Liver (tissue), 9 donors: ENCODE measurements around the gene HS3ST2. TPM values are rescaled to one million over a fixed set of nuclear protein-coding genes. Genes with fewer than 3 reads are reported as not detected.

Experiments
- DNase-seq: peaks from one replicate; pipeline ENCODE4 v3.0.0-alpha.2; 2017; ENCODE audit warnings: low spot score
- H3K27ac ChIP-seq, 2 donors: one replicate each; pipeline ENCODE4 v1.7.0; 2013; ENCODE audit warnings: inconsistent platforms in 2 of 2, low read length in 2 of 2, control low read depth in 1 of 2, low read depth in 1 of 2, mild to moderate bottlenecking in 1 of 2
- H3K27me3 ChIP-seq, 4 donors: one replicate each; pipeline versions ENCODE4 v1.6.1 to v1.7.0; 2013; ENCODE audit warnings: low read length in 3 of 4, inconsistent platforms in 1 of 4, mild to moderate bottlenecking in 1 of 4, moderate library complexity in 1 of 4; ENCODE audit not compliant: control insufficient read depth in 4 of 4, insufficient read depth in 4 of 4
- H3K36me3 ChIP-seq, 4 donors: one replicate each; pipeline versions ENCODE4 v1.6.1 to v1.7.0; 2013; ENCODE audit warnings: low read length in 3 of 4, mild to moderate bottlenecking in 3 of 4, low read depth in 1 of 4, moderate library complexity in 1 of 4; ENCODE audit not compliant: control insufficient read depth in 4 of 4, insufficient read depth in 3 of 4
- H3K4me1 ChIP-seq, 4 donors: one replicate each; pipeline versions ENCODE4 v1.6.1 to v1.7.0; 2013; ENCODE audit warnings: low read length in 3 of 4, mild to moderate bottlenecking in 3 of 4, moderate library complexity in 1 of 4; ENCODE audit not compliant: control insufficient read depth in 4 of 4, insufficient read depth in 4 of 4
- H3K4me3 ChIP-seq, 3 donors: one replicate each; pipeline versions ENCODE4 v1.6.1 to v1.7.0; 2013; ENCODE audit warnings: low read length in 3 of 3, control low read depth in 1 of 3, low read depth in 1 of 3, mild to moderate bottlenecking in 1 of 3
- H3K9ac ChIP-seq, 2 donors: one replicate each; pipeline ENCODE4 v1.7.0; 2013; ENCODE audit warnings: low read length in 2 of 2, mild to moderate bottlenecking in 2 of 2, moderate library complexity in 2 of 2, control low read depth in 1 of 2, low read depth in 1 of 2
- H3K9me3 ChIP-seq, 4 donors: one replicate each; pipeline versions ENCODE4 v1.6.1 to v1.7.0; 2013; ENCODE audit warnings: low read length in 3 of 4; ENCODE audit not compliant: control insufficient read depth in 4 of 4
- ATF3 ChIP-seq: IDR thresholded peaks from 2 replicates; pipeline ENCODE4 v1.6.1; 2016; ENCODE audit warnings: antibody characterized with exemption
- CTCF ChIP-seq: fragments of 150-350 bp; IDR thresholded peaks from 2 replicates; pipeline ENCODE4 v1.5.1; 2017; ENCODE audit warnings: improper control_type of control experiment, low read depth, low read length; ENCODE audit not compliant: missing input control
- EGR1 ChIP-seq, 2 donors: IDR thresholded peaks; 2 replicates each; pipeline ENCODE4 v1.6.1; 2016 to 2018; ENCODE audit warnings: antibody characterized with exemption in 2 of 2, low read depth in 2 of 2
- FOXA1 ChIP-seq: IDR thresholded peaks from 2 replicates; pipeline ENCODE4 v1.6.1; 2016; ENCODE audit warnings: antibody characterized with exemption
- FOXA2 ChIP-seq: IDR thresholded peaks from 2 replicates; pipeline ENCODE4 v1.6.1; 2016; ENCODE audit warnings: antibody characterized with exemption
- GABPA ChIP-seq, 2 donors: IDR thresholded peaks in 1 of 2; conservative IDR thresholded peaks in 1 of 2; 2 replicates each; pipeline ENCODE4 v1.6.1; 2016; ENCODE audit warnings: antibody characterized with exemption in 2 of 2, mild to moderate bottlenecking in 1 of 2, moderate library complexity in 1 of 2
- HNF4A ChIP-seq, 2 donors: conservative IDR thresholded peaks; 2 replicates each; pipeline ENCODE4 v1.6.1; 2016; ENCODE audit warnings: antibody characterized with exemption in 2 of 2, mild to moderate bottlenecking in 2 of 2
- HNF4G ChIP-seq: IDR thresholded peaks from 2 replicates; pipeline ENCODE4 v1.6.1; 2016; ENCODE audit warnings: antibody characterized with exemption
- JUND ChIP-seq, 2 donors: IDR thresholded peaks; 2 replicates each; pipeline ENCODE4 v1.6.1; 2016; ENCODE audit warnings: antibody characterized with exemption in 2 of 2
- MAX ChIP-seq: IDR thresholded peaks from 2 replicates; pipeline ENCODE4 v1.6.1; 2016; ENCODE audit warnings: antibody characterized with exemption
- NR2F2 ChIP-seq: IDR thresholded peaks from 2 replicates; pipeline ENCODE4 v1.6.1; 2016; ENCODE audit warnings: antibody characterized with exemption
- RAD21 ChIP-seq, 2 donors: IDR thresholded peaks; 2 replicates each; pipeline ENCODE4 v1.6.1; 2016; ENCODE audit warnings: antibody characterized with exemption in 2 of 2, mild to moderate bottlenecking in 2 of 2
- REST ChIP-seq: IDR thresholded peaks from 2 replicates; pipeline ENCODE4 v1.6.1; 2016; ENCODE audit warnings: antibody characterized with exemption, mild to moderate bottlenecking
- RXRA ChIP-seq, 2 donors: IDR thresholded peaks; 2 replicates each; pipeline ENCODE4 v1.6.1; 2017 to 2018; ENCODE audit warnings: antibody characterized with exemption in 2 of 2, mild to moderate bottlenecking in 1 of 2
- SP1 ChIP-seq: IDR thresholded peaks from 2 replicates; pipeline ENCODE4 v1.6.1; 2018; ENCODE audit warnings: antibody characterized with exemption, mild to moderate bottlenecking
- TAF1 ChIP-seq: conservative IDR thresholded peaks from 2 replicates; pipeline ENCODE4 v1.6.1; 2016; ENCODE audit warnings: antibody characterized with exemption, mild to moderate bottlenecking
- YY1 ChIP-seq: IDR thresholded peaks from 2 replicates; pipeline ENCODE4 v1.6.1; 2016; ENCODE audit warnings: antibody characterized with exemption, mild to moderate bottlenecking
- ZBTB33 ChIP-seq: IDR thresholded peaks from 2 replicates; pipeline ENCODE4 v1.6.1; 2016; ENCODE audit warnings: antibody characterized with exemption
- WGBS: extraction: QIAGEN DNeasy Blood & Tissue Kit; methylation state at CpG from one replicate; pipeline ENCODE4 v1.1.7; 2013; 5-methylcytosine and 5-hydroxymethylcytosine counted together
- polyA plus RNA-seq, 2 donors: library from polyadenylated mRNA; stranded (reverse) in 1 of 2; unstranded in 1 of 2; fragments of 200-250 nt in 1 of 2; fragments of >200 nt in 1 of 2; fragmentation: Nextera tagmentation in 1 of 2; extraction: Ambion mirVana in 1 of 2; gene quantifications; one replicate each; pipeline versions ENCODE4 v1.2.1 to v1.2.3, GENCODE V29; 2013 to 2015
- total RNA-seq, 2 donors: library from RNA; depleted of rRNA; stranded (reverse); fragments of >200 nt; gene quantifications; one replicate each; pipeline ENCODE4 v1.2.3, GENCODE V29; 2014
- donor health status: healthy.
- donor health status: healthy.
- donor health status: healthy.
- donor health status: healthy.
- donor health status: healthy.

Gene HS3ST2
- total and polyA plus RNA-seq, 4 donors = 0.08 to 0.14 (median 0.09) TPM; not detected in 1

- TF ChIP-seq YY1 (no peak), FOXA2 (no peak), RAD21 (IDR thresholded peaks at IDR 0.05) (no peak)
Measured at GRCh38 chr16:22788193-22788530, 25.8 kb upstream of the HS3ST2 start (continued).

GRCh38 chr16:22789281-22789945 is 24.5 kb upstream of the HS3ST2 start:
- WGBS = 63% methylated on average over 9 of the region's 9 CpGs

More at GRCh38 chr16:22789281-22789945, 24.5 kb upstream of the HS3ST2 start:
- Histone ChIP-seq H3K27ac (no peak overlapping the region), H3K4me3 (no peak overlapping the region), H3K4me1 (no peaks in the 10 kb centered on the region), H3K27me3 (no peaks in the 10 kb centered on the region), H3K36me3 (no peaks in the 10 kb centered on the region), H3K9ac (no peak overlapping the region), H3K9me3 (peaks cover 0 to 5% (median 4%) of the 10 kb centered on the region in 4 donors)
- TF ChIP-seq FOXA1 = no peak
- TF ChIP-seq RXRA (IDR thresholded peaks at IDR 0.05) = no peak
- no peak for TF ChIP-seq FOXA2
- TF ChIP-seq HNF4G = no peak
- no peak for TF ChIP-seq MAX
- no peak for TF ChIP-seq ZBTB33
- no peak for TF ChIP-seq EGR1 (IDR thresholded peaks at IDR 0.05; ENCODE audit: low read depth in 2 of 2)
- no peak for TF ChIP-seq NR2F2
- no peak for TF ChIP-seq CTCF
- no peak for TF ChIP-seq ATF3
- TF ChIP-seq GABPA (IDR thresholded peaks at IDR 0.05 in 1 of 2, conservative IDR thresholded peaks at IDR 0.05 in 1 of 2) = no peak
- TF ChIP-seq TAF1 = no peak
- no peak for TF ChIP-seq HNF4A (conservative IDR thresholded peaks at IDR 0.05)
- TF ChIP-seq YY1 = no peak
- no peak for TF ChIP-seq REST
- no peak for TF ChIP-seq RAD21 (IDR thresholded peaks at IDR 0.05)
- TF ChIP-seq SP1 = no peak
- no peak for TF ChIP-seq JUND (IDR thresholded peaks at IDR 0.05)
- DNase-seq = no peak
